ENCODE data around the gene TAS2R10. TPM values are rescaled to one million over a fixed set of nuclear protein-coding genes. Genes with fewer than 3 reads are reported as not detected.

The TAS2R10 gene
- 5.8 TPM for total RNA-seq

GRCh38 chr12:10826258-10826657 lies at the start of gene TAS2R10:
TSS of gene TAS2R10 (minus strand) at chr12:10826358. CDS start at chr12:10826269, 89 bp downstream.

DNA sequence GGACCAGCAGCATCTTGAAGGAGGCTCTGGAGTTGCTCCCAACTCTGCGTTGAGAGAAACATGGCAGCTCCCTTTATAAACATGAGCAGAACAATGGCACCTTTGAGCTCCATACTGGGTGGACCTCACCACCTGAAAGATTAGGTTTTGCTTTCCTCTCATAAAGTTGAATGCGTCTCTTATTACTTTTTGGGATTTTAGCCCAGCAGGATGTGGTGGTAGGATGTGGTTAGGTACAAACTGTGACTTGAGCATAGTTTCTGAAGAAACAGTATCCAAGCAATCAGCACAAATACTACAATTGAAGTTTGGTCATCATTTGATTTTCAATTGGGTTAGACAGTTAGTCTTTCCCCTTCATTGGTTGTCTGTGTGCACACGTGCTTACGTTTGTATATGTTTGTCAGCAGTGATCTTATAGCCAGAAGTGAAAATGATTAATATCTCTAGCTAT lies 23.3 kb upstream of the TAS2R10 start, which contains the start of gene PRR4:
Gene PRR4, minus strand, starts transcription at position 51 of the 454 bp plus-strand sequence. Its CDS starts 38 bp downstream, at position 13.

GRCh38 chr12:10810068-10810467 lies 16.1 kb downstream of the TAS2R10 start, which contains the start of gene TAS2R9:
TSS of gene TAS2R9 (minus strand) at chr12:10810168. CDS start at chr12:10810075, 93 bp downstream.

GRCh38 chr12:10807186-10807585 lies 19.0 kb downstream of the TAS2R10 start, which contains the start of gene TAS2R8:
TSS of gene TAS2R8 (minus strand) at chr12:10807286. CDS start at chr12:10806980, 306 bp downstream.

GRCh38 chr12:10802587-10802986 lies 23.6 kb downstream of the TAS2R10 start, which contains the start of gene TAS2R7:
TSS of gene TAS2R7 (minus strand) at chr12:10802627. CDS start at chr12:10802570, 57 bp downstream.

Other genes starting within 250 kb of the TAS2R10 start
- 39.0 TPM for gene MAGOHB, start 212.7 kb downstream of the TAS2R10 start, total RNA-seq
- 1.2 TPM for gene STYK1, start 152.3 kb downstream of the TAS2R10 start, total RNA-seq
- 159 TPM for gene YBX3, start 103.0 kb downstream of the TAS2R10 start, total RNA-seq
- not detected for gene TAS2R7, start 23.7 kb downstream of the TAS2R10 start, total RNA-seq
- gene TAS2R8, start 19.1 kb downstream of the TAS2R10 start, total RNA-seq: not detected
- gene TAS2R9, start 16.2 kb downstream of the TAS2R10 start, total RNA-seq: not detected
- gene PRR4, start 23.1 kb upstream of the TAS2R10 start, total RNA-seq: 11.7 TPM
- 117 TPM for gene PRH1, start 57.9 kb upstream of the TAS2R10 start, total RNA-seq
- gene TAS2R13, start 83.2 kb upstream of the TAS2R10 start, total RNA-seq: 12.4 TPM
- gene PRH2, start 102.9 kb upstream of the TAS2R10 start, total RNA-seq: not detected
- 21.2 TPM for gene TAS2R14, start 112.9 kb upstream of the TAS2R10 start, total RNA-seq
- 17.0 TPM for gene TAS2R50, start 160.6 kb upstream of the TAS2R10 start, total RNA-seq
- 20.5 TPM for gene TAS2R20, start 171.9 kb upstream of the TAS2R10 start, total RNA-seq
- gene TAS2R19, start 196.3 kb upstream of the TAS2R10 start, total RNA-seq: 42.2 TPM
- 30.5 TPM for gene TAS2R31, start 205.0 kb upstream of the TAS2R10 start, total RNA-seq
- 15.8 TPM for gene TAS2R46, start 235.9 kb upstream of the TAS2R10 start, total RNA-seq